ENCODE data around the gene TFIP11. TPM values are rescaled to one million over a fixed set of nuclear protein-coding genes. Genes with fewer than 3 reads are reported as not detected.

Gene TFIP11
- total and polyA plus RNA-seq, 2 of the 13 experiments (the other 11 are each of a cell fraction or from before 2014, with no cell fraction given), result 15.4 to 22.8 TPM

GRCh38 chr22:26512149-26512793 lies at the start of gene TFIP11 (continued):
- TF ChIP-seq ZNF430 (CRISPR knock-in tag; IDR thresholded peaks at IDR 0.05) (peak; percentile 51; the same call in 1 of the 2 replicates), SMARCE1 (IDR thresholded peaks at IDR 0.05; ENCODE audit: borderline replicate concordance) (no peak), AGO1 (IDR thresholded peaks at IDR 0.05; ENCODE audit: low read depth, low read length, poor library complexity, severe bottlenecking) (no peak), ZEB1 (IDR thresholded peaks at IDR 0.05; ENCODE audit: insufficient replicate concordance, low read depth) (no peak), NONO (IDR thresholded peaks at IDR 0.05) (no peak), NONO (CRISPR knock-in tag; conservative IDR thresholded peaks at IDR 0.05) (peak; percentile 85), ZNF501 (CRISPR knock-in tag; IDR thresholded peaks at IDR 0.05) (peak; percentile 85), SPEN (CRISPR knock-in tag; IDR thresholded peaks at IDR 0.05; ENCODE audit: low read depth) (peak; percentile 96), TOPORS (CRISPR knock-in tag; IDR thresholded peaks at IDR 0.05) (peak; percentile 65), NFKB2 (CRISPR knock-in tag; IDR thresholded peaks at IDR 0.05; ENCODE audit: borderline replicate concordance) (peak; percentile 78; the same call in 1 of the 2 replicates), ZNF224 (CRISPR knock-in tag; IDR thresholded peaks at IDR 0.05) (0 out of 2 replicates have a peak, but pooled peaks have one; percentile 66), SIN3B (IDR thresholded peaks at IDR 0.05; ENCODE audit: low read length) (peak; percentile 75), KDM3A (CRISPR knock-in tag; IDR thresholded peaks at IDR 0.05; ENCODE audit: low read depth) (peak; percentile 66; the same call in 1 of the 2 replicates), GTF2F1 (IDR thresholded peaks at IDR 0.05; ENCODE audit: low read length) (no peak), ZNF720 (CRISPR knock-in tag; IDR thresholded peaks at IDR 0.05) (no peak), POLR2G (IDR thresholded peaks at IDR 0.05; ENCODE audit: low read depth, low read length) (peak; percentile 90)
- TF ChIP-seq, protein P1, sequence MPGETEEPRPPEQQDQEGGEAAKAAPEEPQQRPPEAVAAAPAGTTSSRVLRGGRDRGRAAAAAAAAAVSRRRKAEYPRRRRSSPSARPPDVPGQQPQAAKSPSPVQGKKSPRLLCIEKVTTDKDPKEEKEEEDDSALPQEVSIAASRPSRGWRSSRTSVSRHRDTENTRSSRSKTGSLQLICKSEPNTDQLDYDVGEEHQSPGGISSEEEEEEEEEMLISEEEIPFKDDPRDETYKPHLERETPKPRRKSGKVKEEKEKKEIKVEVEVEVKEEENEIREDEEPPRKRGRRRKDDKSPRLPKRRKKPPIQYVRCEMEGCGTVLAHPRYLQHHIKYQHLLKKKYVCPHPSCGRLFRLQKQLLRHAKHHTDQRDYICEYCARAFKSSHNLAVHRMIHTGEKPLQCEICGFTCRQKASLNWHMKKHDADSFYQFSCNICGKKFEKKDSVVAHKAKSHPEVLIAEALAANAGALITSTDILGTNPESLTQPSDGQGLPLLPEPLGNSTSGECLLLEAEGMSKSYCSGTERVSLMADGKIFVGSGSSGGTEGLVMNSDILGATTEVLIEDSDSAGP (CRISPR knock-in tag; IDR thresholded peaks at IDR 0.05; ENCODE audit: borderline replicate concordance), result peak; percentile 86
- TF ChIP-seq, protein P2, sequence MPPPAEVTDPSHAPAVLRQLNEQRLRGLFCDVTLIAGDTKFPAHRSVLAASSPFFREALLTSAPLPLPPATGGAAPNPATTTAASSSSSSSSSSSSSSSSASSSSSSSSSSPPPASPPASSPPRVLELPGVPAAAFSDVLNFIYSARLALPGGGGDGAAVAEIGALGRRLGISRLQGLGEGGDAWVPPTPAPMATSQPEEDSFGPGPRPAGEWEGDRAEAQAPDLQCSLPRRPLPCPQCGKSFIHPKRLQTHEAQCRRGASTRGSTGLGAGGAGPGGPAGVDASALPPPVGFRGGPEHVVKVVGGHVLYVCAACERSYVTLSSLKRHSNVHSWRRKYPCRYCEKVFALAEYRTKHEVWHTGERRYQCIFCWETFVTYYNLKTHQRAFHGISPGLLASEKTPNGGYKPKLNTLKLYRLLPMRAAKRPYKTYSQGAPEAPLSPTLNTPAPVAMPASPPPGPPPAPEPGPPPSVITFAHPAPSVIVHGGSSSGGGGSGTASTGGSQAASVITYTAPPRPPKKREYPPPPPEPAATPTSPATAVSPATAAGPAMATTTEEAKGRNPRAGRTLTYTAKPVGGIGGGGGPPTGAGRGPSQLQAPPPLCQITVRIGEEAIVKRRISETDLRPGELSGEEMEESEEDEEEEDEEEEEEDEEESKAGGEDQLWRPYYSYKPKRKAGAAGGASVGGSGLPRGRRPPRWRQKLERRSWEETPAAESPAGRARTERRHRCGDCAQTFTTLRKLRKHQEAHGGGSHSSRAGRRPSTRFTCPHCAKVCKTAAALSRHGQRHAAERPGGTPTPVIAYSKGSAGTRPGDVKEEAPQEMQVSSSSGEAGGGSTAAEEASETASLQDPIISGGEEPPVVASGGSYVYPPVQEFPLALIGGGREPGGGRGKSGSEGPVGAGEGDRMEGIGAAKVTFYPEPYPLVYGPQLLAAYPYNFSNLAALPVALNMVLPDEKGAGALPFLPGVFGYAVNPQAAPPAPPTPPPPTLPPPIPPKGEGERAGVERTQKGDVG (CRISPR knock-in tag; IDR thresholded peaks at IDR 0.05; ENCODE audit: borderline replicate concordance), result peak; percentile 54; the same call in 1 of the 2 replicates
- TF ChIP-seq, protein P3, sequence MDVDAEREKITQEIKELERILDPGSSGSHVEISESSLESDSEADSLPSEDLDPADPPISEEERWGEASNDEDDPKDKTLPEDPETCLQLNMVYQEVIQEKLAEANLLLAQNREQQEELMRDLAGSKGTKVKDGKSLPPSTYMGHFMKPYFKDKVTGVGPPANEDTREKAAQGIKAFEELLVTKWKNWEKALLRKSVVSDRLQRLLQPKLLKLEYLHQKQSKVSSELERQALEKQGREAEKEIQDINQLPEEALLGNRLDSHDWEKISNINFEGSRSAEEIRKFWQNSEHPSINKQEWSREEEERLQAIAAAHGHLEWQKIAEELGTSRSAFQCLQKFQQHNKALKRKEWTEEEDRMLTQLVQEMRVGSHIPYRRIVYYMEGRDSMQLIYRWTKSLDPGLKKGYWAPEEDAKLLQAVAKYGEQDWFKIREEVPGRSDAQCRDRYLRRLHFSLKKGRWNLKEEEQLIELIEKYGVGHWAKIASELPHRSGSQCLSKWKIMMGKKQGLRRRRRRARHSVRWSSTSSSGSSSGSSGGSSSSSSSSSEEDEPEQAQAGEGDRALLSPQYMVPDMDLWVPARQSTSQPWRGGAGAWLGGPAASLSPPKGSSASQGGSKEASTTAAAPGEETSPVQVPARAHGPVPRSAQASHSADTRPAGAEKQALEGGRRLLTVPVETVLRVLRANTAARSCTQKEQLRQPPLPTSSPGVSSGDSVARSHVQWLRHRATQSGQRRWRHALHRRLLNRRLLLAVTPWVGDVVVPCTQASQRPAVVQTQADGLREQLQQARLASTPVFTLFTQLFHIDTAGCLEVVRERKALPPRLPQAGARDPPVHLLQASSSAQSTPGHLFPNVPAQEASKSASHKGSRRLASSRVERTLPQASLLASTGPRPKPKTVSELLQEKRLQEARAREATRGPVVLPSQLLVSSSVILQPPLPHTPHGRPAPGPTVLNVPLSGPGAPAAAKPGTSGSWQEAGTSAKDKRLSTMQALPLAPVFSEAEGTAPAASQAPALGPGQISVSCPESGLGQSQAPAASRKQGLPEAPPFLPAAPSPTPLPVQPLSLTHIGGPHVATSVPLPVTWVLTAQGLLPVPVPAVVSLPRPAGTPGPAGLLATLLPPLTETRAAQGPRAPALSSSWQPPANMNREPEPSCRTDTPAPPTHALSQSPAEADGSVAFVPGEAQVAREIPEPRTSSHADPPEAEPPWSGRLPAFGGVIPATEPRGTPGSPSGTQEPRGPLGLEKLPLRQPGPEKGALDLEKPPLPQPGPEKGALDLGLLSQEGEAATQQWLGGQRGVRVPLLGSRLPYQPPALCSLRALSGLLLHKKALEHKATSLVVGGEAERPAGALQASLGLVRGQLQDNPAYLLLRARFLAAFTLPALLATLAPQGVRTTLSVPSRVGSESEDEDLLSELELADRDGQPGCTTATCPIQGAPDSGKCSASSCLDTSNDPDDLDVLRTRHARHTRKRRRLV (CRISPR knock-in tag; IDR thresholded peaks at IDR 0.05), result 0 out of 2 replicates have a peak, but pooled peaks have one; percentile 55
- TF ChIP-seq, protein P4, sequence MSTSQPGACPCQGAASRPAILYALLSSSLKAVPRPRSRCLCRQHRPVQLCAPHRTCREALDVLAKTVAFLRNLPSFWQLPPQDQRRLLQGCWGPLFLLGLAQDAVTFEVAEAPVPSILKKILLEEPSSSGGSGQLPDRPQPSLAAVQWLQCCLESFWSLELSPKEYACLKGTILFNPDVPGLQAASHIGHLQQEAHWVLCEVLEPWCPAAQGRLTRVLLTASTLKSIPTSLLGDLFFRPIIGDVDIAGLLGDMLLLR (CRISPR knock-in tag; IDR thresholded peaks at IDR 0.05), result peak; percentile 95

All from HepG2 (cell line).